Measurements from ENCODE around the gene ATP8A2.
A peak's percentile ranks its signal among the peaks of the same experiment; 100 is the strongest.

The ATP8A2 gene

DNA sequence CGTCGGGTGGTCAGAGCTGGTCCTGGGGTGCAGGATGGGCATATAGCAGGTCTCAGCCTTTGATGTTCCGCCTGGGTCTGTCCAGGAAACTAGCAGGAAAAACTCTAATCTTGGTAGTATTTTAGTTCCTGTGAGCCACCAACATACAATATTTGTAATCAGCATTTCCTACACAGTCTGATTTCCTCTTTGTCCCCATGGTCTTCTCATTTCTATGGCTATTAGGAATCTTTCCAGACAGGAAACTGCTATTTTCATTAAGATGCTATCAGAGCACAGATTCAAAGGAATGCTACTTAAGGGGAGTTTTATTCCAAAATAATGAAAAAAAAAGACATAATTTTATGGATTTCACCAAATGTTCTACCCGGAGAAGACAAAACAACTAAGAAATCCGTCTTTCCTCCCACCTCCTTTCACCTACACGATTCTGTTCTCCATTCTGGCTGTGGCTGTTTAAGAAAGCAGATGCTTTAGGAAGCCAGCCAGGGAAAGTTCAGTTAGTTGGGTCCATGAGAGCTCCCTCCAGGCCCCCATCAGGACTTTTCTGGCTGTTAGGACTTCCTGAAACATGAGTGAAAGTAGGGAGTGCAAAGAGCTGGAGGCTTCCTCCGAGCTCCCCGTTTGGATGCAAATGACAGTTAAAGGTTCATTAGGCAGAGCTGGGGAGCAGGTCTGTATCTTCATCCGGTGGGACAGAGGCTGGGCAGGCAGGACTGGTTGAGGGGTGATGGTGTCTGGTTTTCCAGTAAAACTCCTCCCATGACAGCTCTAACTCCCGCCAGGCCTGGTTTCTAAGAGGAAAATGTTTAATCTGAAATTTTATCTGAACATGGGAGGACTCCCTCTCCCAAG lies 643.7 kb downstream of the ATP8A2 start:
- Histone ChIP-seq H3K14ac (ENCODE audit: low read length in 2 of 2) (no peak overlapping the region), H4K8ac (ENCODE audit: low read length) (no peak overlapping the region), H3K18ac (ENCODE audit: low read depth in 1 of 2, low read length in 2 of 2) (no peak overlapping the region), H3K9me3 (ENCODE audit: control insufficient read depth, low read length) (peaks cover 8% of the 10 kb centered on the region), H3K79me1 (replicated peaks; ENCODE audit: low read length, poor library complexity, severe bottlenecking) (no peaks in the 10 kb centered on the region), H3K27me3 (ENCODE audit: control insufficient read depth in 1 of 2, insufficient read depth in 1 of 2, low read length in 2 of 2) (peaks cover 0 to 44% of the 10 kb centered on the region in 2 experiments), H3K4me2 (ENCODE audit: low read length, poor library complexity, severe bottlenecking) (no peak overlapping the region), H4K91ac (ENCODE audit: low read length) (no peak overlapping the region), H3K4me3 (ENCODE audit: insufficient read depth in 1 of 2, low read depth in 1 of 2, low read length in 2 of 2) (no peak overlapping the region), H2BK15ac (ENCODE audit: low read depth, poor library complexity, severe bottlenecking) (no peak overlapping the region), H2AFZ (ENCODE audit: low read depth, low read length) (no peak overlapping the region), H2BK5ac (ENCODE audit: low read depth, low read length, poor library complexity, severe bottlenecking) (no peak overlapping the region), H3K27ac (ENCODE audit: low read length, poor library complexity, severe bottlenecking) (no peak overlapping the region), H2BK12ac (ENCODE audit: low read length in 2 of 2) (no peak overlapping the region), H2AK5ac (ENCODE audit: low read length, severe bottlenecking) (peak overlapping the region; percentile 20), H3K4me1 (ENCODE audit: control insufficient read depth, insufficient read depth, low read depth, low read length) (peaks cover 16% of the 10 kb centered on the region), H3K36me3 (ENCODE audit: control insufficient read depth in 1 of 2, insufficient read depth in 2 of 2, low read depth in 1 of 2, low read length in 2 of 2) (peaks cover 0 to 2% of the 10 kb centered on the region in 2 experiments), H2BK120ac (ENCODE audit: low read depth, low read length) (no peak overlapping the region), H3K4ac (ENCODE audit: low read depth in 1 of 2, low read length in 2 of 2) (no peak overlapping the region), H3K9ac (ENCODE audit: low read length) (no peak overlapping the region), H3K23ac (ENCODE audit: low read length in 2 of 2) (no peak overlapping the region)
- DNase-seq, result no peak
- 85% methylated on average over 7 of the region's 10 CpGs for WGBS

GRCh38 chr13:26016189-26016588 lies 644.4 kb downstream of the ATP8A2 start:
- Histone ChIP-seq H2BK12ac (ENCODE audit: low read length in 2 of 2) (no peak overlapping the region), H2AK5ac (ENCODE audit: low read length, severe bottlenecking) (peak overlapping the region; percentile 64), H4K91ac (ENCODE audit: low read length) (no peak overlapping the region), H2BK15ac (ENCODE audit: low read depth, poor library complexity, severe bottlenecking) (no peak overlapping the region), H3K23ac (ENCODE audit: low read length in 2 of 2) (no peak overlapping the region), H3K36me3 (ENCODE audit: control insufficient read depth in 1 of 2, insufficient read depth in 2 of 2, low read depth in 1 of 2, low read length in 2 of 2) (peaks cover 0 to 2% of the 10 kb centered on the region in 2 experiments), H3K27me3 (ENCODE audit: control insufficient read depth in 1 of 2, insufficient read depth in 1 of 2, low read length in 2 of 2) (peaks cover 0 to 39% of the 10 kb centered on the region in 2 experiments), H3K4me1 (ENCODE audit: control insufficient read depth, insufficient read depth, low read depth, low read length) (peaks cover 22% of the 10 kb centered on the region), H4K8ac (ENCODE audit: low read length) (no peak overlapping the region), H3K27ac (ENCODE audit: low read length, poor library complexity, severe bottlenecking) (no peak overlapping the region), H3K4me3 (ENCODE audit: insufficient read depth in 1 of 2, low read depth in 1 of 2, low read length in 2 of 2) (no peak overlapping the region), H3K4me2 (ENCODE audit: low read length, poor library complexity, severe bottlenecking) (no peak overlapping the region), H2BK5ac (ENCODE audit: low read depth, low read length, poor library complexity, severe bottlenecking) (no peak overlapping the region), H3K9me3 (ENCODE audit: control insufficient read depth, low read length) (peaks cover 8% of the 10 kb centered on the region), H3K9ac (ENCODE audit: low read length) (no peak overlapping the region), H3K79me1 (replicated peaks; ENCODE audit: low read length, poor library complexity, severe bottlenecking) (no peaks in the 10 kb centered on the region), H3K14ac (ENCODE audit: low read length in 2 of 2) (no peak overlapping the region), H2BK120ac (ENCODE audit: low read depth, low read length) (no peak overlapping the region), H3K18ac (ENCODE audit: low read depth in 1 of 2, low read length in 2 of 2) (no peak overlapping the region), H3K4ac (ENCODE audit: low read depth in 1 of 2, low read length in 2 of 2) (no peak overlapping the region), H2AFZ (ENCODE audit: low read depth, low read length) (no peak overlapping the region)
- DNase-seq, result no peak
- 97% methylated on average over 5 of the region's 6 CpGs for WGBS

DNA sequence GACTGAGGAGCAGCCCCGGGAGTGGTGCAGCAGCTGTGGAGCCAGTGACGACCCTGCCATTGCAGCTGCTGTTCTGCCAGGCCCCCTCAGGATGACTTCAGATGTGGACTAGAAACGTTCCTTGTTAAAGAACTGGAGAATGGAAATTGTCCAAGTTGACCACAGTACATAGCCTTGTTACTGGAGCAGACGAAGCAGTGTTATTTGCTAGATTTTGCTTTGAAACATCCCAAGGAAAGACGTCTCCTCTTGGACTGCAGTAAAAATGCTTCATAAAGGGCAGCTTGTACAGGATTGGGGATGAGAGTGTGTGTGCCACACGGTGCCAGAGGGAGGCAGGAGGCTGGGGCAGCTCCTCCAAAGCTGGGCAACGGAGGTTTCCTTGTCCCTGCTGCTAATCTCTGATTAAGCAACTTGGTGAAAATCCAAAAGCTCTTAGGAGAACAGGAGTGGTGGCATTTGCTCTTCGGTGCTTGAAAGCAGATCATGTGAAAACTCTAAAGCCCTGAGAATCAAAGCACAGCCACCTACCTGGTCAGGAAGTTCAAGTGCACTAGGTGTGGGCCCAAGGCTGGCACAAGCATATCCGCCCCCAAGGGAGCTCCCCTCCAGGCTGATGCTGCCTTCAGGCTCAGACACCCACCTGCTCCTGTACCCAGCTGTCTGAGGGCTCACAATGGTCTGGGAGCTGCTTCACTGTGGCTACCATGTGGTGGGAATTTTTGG lies 645.6 kb downstream of the ATP8A2 start:
- Histone ChIP-seq H2AFZ (ENCODE audit: low read depth, low read length) (no peak overlapping the region), H2BK5ac (ENCODE audit: low read depth, low read length, poor library complexity, severe bottlenecking) (no peak overlapping the region), H3K4me3 (ENCODE audit: insufficient read depth in 1 of 2, low read depth in 1 of 2, low read length in 2 of 2) (no peak overlapping the region), H3K14ac (ENCODE audit: low read length in 2 of 2) (no peak overlapping the region), H3K4me1 (ENCODE audit: control insufficient read depth, insufficient read depth, low read depth, low read length) (peaks cover 27% of the 10 kb centered on the region), H3K36me3 (ENCODE audit: control insufficient read depth in 1 of 2, insufficient read depth in 2 of 2, low read depth in 1 of 2, low read length in 2 of 2) (no peaks in the 10 kb centered on the region), H3K79me1 (replicated peaks; ENCODE audit: low read length, poor library complexity, severe bottlenecking) (no peaks in the 10 kb centered on the region), H3K23ac (ENCODE audit: low read length in 2 of 2) (no peak overlapping the region), H4K8ac (ENCODE audit: low read length) (peak overlapping the region; percentile 0), H4K91ac (ENCODE audit: low read length) (no peak overlapping the region), H2BK120ac (ENCODE audit: low read depth, low read length) (no peak overlapping the region), H3K4me2 (ENCODE audit: low read length, poor library complexity, severe bottlenecking) (no peak overlapping the region), H2BK12ac (ENCODE audit: low read length in 2 of 2) (peak overlapping the region; percentile 38 to 81), H3K9ac (ENCODE audit: low read length) (no peak overlapping the region), H3K9me3 (ENCODE audit: control insufficient read depth, low read length) (peaks cover 8% of the 10 kb centered on the region), H3K18ac (ENCODE audit: low read depth in 1 of 2, low read length in 2 of 2) (no peak overlapping the region), H3K27me3 (ENCODE audit: control insufficient read depth in 1 of 2, insufficient read depth in 1 of 2, low read length in 2 of 2) (peaks cover 0 to 30% of the 10 kb centered on the region in 2 experiments), H2AK5ac (ENCODE audit: low read length, severe bottlenecking) (peak overlapping the region; percentile 98), H3K4ac (ENCODE audit: low read depth in 1 of 2, low read length in 2 of 2) (peak overlapping the region in 1 of 2 experiments; percentile 32), H3K27ac (ENCODE audit: low read length, poor library complexity, severe bottlenecking) (no peak overlapping the region), H2BK15ac (ENCODE audit: low read depth, poor library complexity, severe bottlenecking) (no peak overlapping the region)
- no peak for DNase-seq
- WGBS, result 86% methylated on average over 9 of the region's 9 CpGs
